Nephron progenitor cell (in vitro differentiated cells): ENCODE results near the gene COL6A5.
A peak's percentile ranks its signal among the peaks of the same experiment; 100 is the strongest.

Source experiments
- DNase-seq: peaks from one replicate; pipeline ENCODE4 v3.0.0; 2021
- H3K27ac Mint-ChIP-seq: 2 replicates; pipeline ENCODE4 v1.8.0; 2021; ENCODE audit warnings: mild to moderate bottlenecking, moderate library complexity, mixed read lengths
- H3K27me3 Mint-ChIP-seq: 2 replicates; pipeline ENCODE4 v1.8.0; 2021; ENCODE audit warnings: mild to moderate bottlenecking, low read depth, mixed read lengths; ENCODE audit not compliant: poor library complexity
- H3K36me3 Mint-ChIP-seq: 2 replicates; pipeline ENCODE4 v1.8.0; 2021; ENCODE audit warnings: low read depth, mixed read lengths
- H3K4me1 Mint-ChIP-seq: 2 replicates; pipeline ENCODE4 v1.8.0; 2021; ENCODE audit warnings: mixed read lengths
- H3K4me3 Mint-ChIP-seq: 2 replicates; pipeline ENCODE4 v1.8.0; 2021; ENCODE audit warnings: mild to moderate bottlenecking, moderate library complexity, mixed read lengths
- H3K9me3 Mint-ChIP-seq: 2 replicates; pipeline ENCODE4 v1.8.0; 2021; ENCODE audit warnings: mild to moderate bottlenecking, moderate library complexity, mixed read lengths
- CTCF ChIP-seq: fragments of 200-600 bp; sonication (generic); IDR thresholded peaks from 2 replicates; pipeline ENCODE4 v1.5.0; 2021; ENCODE audit warnings: antibody characterized with exemption

The COL6A5 gene

GRCh38 chr3:130380398-130380797 lies 34.9 kb downstream of the COL6A5 start:
- Mint-ChIP-seq H3K27me3 (no peaks in the 10 kb centered on the region), H3K9me3 (no peaks in the 10 kb centered on the region), H3K36me3 (no peaks in the 10 kb centered on the region), H3K4me3 (no peak overlapping the region), H3K4me1 (peaks cover 15% of the 10 kb centered on the region), H3K27ac (peak overlapping the region; percentile 31)
- no peak for TF ChIP-seq CTCF
- no peak for DNase-seq

- Mint-ChIP-seq H3K27ac (no peak overlapping the region), H3K9me3 (no peaks in the 10 kb centered on the region)
Observed at GRCh38 chr3:130383424-130383823, 38.0 kb downstream of the COL6A5 start.

DNA sequence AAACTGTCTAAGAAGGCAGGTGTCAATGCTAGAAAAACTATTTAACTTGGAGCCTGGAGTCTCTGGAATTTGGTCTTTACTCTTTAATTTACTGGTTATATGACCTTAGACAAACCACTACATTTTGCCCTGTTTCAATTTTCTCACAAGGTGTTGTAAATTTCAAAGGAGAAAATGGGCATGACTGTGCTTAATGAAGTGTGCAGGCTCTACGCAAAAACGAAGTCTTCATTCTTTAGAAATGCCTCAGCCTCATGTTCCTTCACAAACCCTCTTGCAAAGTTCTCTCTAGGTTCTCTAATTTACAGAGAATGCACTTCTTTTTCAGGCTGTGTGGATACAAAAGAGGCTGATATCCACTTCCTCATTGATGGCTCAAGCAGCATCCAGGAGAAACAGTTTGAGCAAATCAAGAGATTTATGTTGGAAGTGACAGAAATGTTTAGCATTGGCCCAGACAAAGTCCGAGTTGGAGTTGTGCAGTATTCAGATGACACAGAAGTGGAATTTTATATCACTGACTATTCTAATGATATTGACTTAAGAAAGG lies 39.1 kb downstream of the COL6A5 start:
- no peak for DNase-seq
- H3K4me3 Mint-ChIP-seq: no peak overlapping the region
- H3K27ac Mint-ChIP-seq: no peak overlapping the region
- no peaks in the 10 kb centered on the region for H3K36me3 Mint-ChIP-seq
- no peak for TF ChIP-seq CTCF
- H3K9me3 Mint-ChIP-seq: no peaks in the 10 kb centered on the region
- no peaks in the 10 kb centered on the region for H3K27me3 Mint-ChIP-seq
- peaks cover 15% of the 10 kb centered on the region for H3K4me1 Mint-ChIP-seq

More at GRCh38 chr3:130383424-130383823, 38.0 kb downstream of the COL6A5 start:
- Mint-ChIP-seq H3K4me3 (no peak overlapping the region), H3K4me1 (peaks cover 15% of the 10 kb centered on the region), H3K36me3 (no peaks in the 10 kb centered on the region), H3K27me3 (no peaks in the 10 kb centered on the region)
- no peak for DNase-seq
- TF ChIP-seq CTCF: no peak

DNA sequence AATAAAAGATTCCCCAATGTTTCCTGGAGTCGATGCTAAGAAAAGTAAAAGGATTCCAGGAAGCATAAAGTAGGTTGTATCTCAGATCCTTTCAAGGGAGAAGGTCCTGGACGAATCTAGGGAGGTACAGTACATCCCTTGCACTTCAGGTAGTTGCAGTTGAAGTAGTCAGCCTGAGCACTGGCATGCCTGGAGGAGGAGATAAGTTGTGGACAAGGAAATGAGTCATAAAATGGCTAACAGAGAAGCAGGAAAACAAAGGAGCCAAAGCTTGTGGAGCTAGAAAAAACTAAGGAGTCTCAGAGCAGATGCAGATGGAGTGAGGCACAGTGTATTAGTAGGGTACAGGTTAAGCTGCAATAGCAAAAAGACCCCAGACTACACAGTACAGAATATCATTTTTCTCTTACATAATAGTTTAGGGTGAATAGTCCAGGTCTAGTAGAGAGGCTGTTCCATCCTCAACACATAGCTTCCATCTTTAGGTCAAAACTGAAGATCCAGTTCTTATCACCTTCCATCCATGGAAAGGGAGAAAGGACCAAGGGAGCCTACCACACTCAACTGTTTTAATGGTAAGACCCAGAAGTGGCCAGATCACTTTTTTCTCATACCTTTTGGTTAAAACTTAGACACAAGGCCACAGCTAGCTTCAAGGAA lies 41.3 kb downstream of the COL6A5 start:
- Mint-ChIP-seq H3K9me3 (no peaks in the 10 kb centered on the region), H3K4me3 (no peak overlapping the region), H3K4me1 (peaks cover 21% of the 10 kb centered on the region), H3K27me3 (no peaks in the 10 kb centered on the region), H3K27ac (no peak overlapping the region), H3K36me3 (no peaks in the 10 kb centered on the region)
- TF ChIP-seq CTCF: no peak
- DNase-seq: no peak

DNA sequence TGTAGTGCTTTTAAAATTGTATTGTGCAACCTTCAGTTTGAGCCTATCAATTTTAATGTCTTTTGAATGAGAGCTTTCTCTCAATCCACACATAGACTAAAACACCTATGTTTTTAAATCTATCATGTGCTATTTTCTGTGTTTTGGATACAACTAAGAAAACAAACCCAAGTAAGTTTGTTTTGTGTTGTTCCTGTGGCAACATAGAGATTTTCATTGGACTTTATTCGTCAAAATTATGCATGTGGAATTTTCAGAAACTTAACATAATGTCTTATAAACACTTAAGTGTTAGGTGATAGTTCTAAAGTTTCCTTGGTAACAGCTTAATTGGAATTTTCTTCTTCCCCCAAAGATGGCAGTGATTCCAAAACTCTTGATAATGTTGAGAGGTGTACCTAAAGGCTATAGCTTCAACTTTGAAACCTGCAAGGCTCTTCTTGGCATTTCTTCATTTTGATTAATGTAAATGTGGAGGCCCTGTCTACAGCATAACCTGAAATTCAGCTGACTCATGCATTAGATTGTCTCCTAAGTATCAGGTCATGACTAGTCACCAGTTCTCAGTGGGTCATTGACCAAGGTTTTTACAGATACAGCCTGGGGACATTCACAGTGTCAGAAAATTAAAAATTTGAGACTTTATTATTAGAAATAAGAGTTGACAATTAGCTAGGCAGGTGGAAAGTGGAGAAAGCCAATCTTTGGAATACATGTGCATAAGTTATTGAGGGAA lies 44.4 kb downstream of the COL6A5 start:
- H3K9me3 Mint-ChIP-seq: no peaks in the 10 kb centered on the region
- H3K4me1 Mint-ChIP-seq: peaks cover 10% of the 10 kb centered on the region
- no peak for TF ChIP-seq CTCF
- peaks cover 3% of the 10 kb centered on the region for H3K27me3 Mint-ChIP-seq
- H3K4me3 Mint-ChIP-seq: no peak overlapping the region
- no peaks in the 10 kb centered on the region for H3K36me3 Mint-ChIP-seq
- H3K27ac Mint-ChIP-seq: peak overlapping the region; percentile 21
- DNase-seq: no peak
